AG04449 (cell line): Measurements from ENCODE around the gene COX7B2.

Source experiments
- CTCF ChIA-PET: fragments of 350-600 bp; formaldehyde crosslinking; extraction: SDS; loops from one replicate; lab custom pipeline; 2021; ENCODE audit warnings: antibody characterized with exemption; lab: Yijun Ruan, JAX
- POLR2A ChIA-PET: fragments of 400-600, 350-600 bp; formaldehyde crosslinking; extraction: SDS; loops from one replicate; lab custom pipeline; 2020; ENCODE audit warnings: antibody characterized with exemption, inconsistent platforms; lab: Yijun Ruan, JAX
- DNase-seq: peaks from one replicate; pipeline ENCODE4 v3.0.0-alpha.2; 2010; ENCODE audit warnings: low read depth, low spot score
- H3K4me3 ChIP-seq: 2 replicates; pipeline ENCODE4 v1.5.1; 2011; ENCODE audit warnings: low read depth, mild to moderate bottlenecking, control low read depth, low read length
- TF ChIP-seq, protein P1 (sequence below): IDR thresholded peaks from one replicate; pipeline ENCODE4 v1.5.1; 2011; ENCODE audit warnings: mild to moderate bottlenecking, moderate library complexity, low read length, control low read depth, inconsistent platforms; ENCODE audit not compliant: insufficient read depth; ENCODE audit errors: missing control alignments

COX7B2 gene

DNA sequence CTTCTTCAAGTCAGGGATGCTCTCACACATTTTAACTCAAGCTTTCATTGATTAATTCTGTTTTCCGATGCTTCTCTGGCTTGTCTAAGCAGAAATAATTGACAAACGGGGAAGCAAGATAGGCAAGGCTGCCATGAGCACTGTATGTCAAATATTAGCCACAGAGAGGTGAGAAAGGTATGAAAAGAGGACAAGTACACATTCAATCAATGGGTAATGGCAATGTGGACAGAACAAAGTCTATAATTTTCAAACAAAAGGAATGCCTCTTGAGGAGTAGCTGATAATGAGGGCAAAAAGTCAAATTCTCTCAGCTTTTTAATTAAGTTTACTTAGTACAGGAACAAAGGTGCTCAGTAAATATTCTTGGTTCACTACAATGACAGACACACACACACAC lies 19.6 kb downstream of the COX7B2 start:
- TF ChIP-seq, protein P1, sequence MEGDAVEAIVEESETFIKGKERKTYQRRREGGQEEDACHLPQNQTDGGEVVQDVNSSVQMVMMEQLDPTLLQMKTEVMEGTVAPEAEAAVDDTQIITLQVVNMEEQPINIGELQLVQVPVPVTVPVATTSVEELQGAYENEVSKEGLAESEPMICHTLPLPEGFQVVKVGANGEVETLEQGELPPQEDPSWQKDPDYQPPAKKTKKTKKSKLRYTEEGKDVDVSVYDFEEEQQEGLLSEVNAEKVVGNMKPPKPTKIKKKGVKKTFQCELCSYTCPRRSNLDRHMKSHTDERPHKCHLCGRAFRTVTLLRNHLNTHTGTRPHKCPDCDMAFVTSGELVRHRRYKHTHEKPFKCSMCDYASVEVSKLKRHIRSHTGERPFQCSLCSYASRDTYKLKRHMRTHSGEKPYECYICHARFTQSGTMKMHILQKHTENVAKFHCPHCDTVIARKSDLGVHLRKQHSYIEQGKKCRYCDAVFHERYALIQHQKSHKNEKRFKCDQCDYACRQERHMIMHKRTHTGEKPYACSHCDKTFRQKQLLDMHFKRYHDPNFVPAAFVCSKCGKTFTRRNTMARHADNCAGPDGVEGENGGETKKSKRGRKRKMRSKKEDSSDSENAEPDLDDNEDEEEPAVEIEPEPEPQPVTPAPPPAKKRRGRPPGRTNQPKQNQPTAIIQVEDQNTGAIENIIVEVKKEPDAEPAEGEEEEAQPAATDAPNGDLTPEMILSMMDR, result no peak

DNA sequence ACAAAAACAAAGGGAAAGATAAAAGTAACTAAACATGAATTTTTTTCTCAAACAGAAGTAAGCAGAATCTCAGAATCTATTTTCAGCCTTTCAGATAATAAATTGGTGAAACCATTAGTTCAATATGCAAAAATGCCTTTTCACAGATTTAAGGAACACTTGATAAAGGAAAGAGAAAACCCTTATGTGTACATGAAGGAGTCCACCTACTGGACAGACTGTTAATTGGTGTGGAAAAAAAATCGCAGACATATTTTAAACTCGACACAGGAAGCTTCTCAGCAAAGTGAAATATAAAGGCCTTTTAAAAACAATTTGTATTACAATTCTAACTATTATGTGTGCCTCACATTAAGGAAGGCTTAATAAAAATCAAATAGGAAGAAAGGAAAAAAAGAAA lies 22.3 kb downstream of the COX7B2 start:
- DNase-seq, result no peak
- H3K4me3 ChIP-seq, result no peak overlapping the region
- TF ChIP-seq, protein P1, result no peak
- POLR2A ChIA-PET, result no interaction called here
- CTCF ChIA-PET, result interaction anchor here (0.6 kb wide), 1 partner anchor 14 kb away, joined by 3 read pairs; no protein-coding TSS in a partner anchor

More for the DNA sequence above, 19.6 kb downstream of the COX7B2 start:
- POLR2A ChIA-PET, result no interaction called here
- no peak overlapping the region for H3K4me3 ChIP-seq
- CTCF ChIA-PET, result no interaction called here
- DNase-seq, result no peak

DNA sequence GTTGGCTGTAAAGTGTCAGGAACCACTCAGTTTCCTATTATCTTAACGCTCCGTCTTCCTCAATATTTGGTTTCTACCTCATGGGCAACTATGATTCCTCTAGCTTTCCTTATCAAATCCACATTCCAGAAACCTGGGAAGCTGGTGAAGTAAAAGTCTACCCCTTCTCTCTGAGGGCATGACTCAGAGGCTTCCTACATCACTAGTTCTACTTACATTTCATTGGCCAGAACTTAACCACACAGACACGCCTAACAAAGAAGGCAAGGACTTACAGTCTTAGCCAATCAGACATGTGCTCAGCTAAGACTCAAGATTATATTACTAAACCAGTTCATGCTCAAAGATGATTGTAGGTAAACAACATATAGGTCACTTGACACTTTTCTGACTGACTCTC lies 30.4 kb downstream of the COX7B2 start:
- no peak overlapping the region for H3K4me3 ChIP-seq
- no peak for DNase-seq
- POLR2A ChIA-PET, result no interaction called here
- CTCF ChIA-PET, result no interaction called here
- TF ChIP-seq, protein P1, result no peak

DNA sequence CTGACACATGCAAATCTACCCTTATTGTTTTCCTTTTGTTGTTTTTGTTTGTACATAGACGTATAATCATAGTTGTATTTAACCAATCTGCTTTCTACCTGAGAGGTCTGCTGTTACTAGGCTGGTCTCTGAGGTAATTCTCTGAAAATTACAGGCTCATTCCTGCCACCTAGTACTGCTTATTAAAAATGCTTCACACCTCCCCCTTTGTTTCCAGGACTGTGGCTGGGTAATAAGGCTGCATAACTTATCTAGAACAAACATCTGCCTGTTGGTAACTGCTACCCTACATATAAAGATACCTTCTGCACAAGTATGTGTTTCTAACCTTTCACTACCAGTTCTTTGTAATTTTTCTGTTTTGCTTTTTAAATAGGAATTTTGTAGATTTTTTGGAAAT lies 34.2 kb downstream of the COX7B2 start:
- ChIA-PET POLR2A (no interaction called here), CTCF (no interaction called here)
- TF ChIP-seq, protein P1, result no peak
- DNase-seq, result no peak
- H3K4me3 ChIP-seq, result no peak overlapping the region

GRCh38 chr4:46870411-46870810 lies 38.6 kb downstream of the COX7B2 start:
- TF ChIP-seq, protein P1, result no peak
- POLR2A ChIA-PET, result no interaction called here
- no peak overlapping the region for H3K4me3 ChIP-seq
- CTCF ChIA-PET, result no interaction called here
- DNase-seq, result no peak

DNA sequence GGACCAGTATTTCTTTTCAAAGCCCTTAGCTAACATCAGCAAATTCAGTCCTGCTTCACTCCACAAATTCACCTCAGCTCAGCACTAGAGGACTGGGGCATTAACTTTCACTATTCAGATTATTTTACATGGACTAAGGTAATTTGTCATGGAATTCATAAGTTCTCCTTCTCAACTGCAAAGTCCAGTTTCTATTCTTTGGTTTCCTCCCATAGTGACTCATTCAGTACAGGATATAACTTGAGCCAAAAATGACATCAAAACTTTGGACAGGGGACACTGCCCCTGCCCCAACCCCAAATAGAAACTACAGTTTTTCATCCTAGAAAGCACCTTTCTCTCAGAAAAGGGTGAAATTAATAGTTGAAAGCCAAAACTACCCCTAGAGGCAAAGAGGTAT lies 52.7 kb downstream of the COX7B2 start:
- no peak for DNase-seq
- CTCF ChIA-PET, result interaction anchor here (1.0 to 2.5 kb wide), 2 partner anchors 12 to 15 kb away, joined by 3 to 10 read pairs; no protein-coding TSS in a partner anchor
- POLR2A ChIA-PET, result no interaction called here
- H3K4me3 ChIP-seq, result no peak overlapping the region
- TF ChIP-seq, protein P1, result no peak
